ENCODE measurements around the gene KIAA1217. TPM values are rescaled to one million over a fixed set of nuclear protein-coding genes. Genes with fewer than 3 reads are reported as not detected.

The KIAA1217 gene
- total and polyA plus RNA-seq, 2 of the 8 experiments (the other 6 are each of a cell fraction or from before 2014, with no cell fraction given): 4.5 to 15.6 TPM

GRCh38 chr10:24305551-24306506 lies 96.9 kb downstream of the KIAA1217 start:
- H2AK5ac ChIP-seq (ENCODE audit: low read depth, low read length): no peak overlapping the region
- no peak overlapping the region for H3K9ac ChIP-seq (replicated peaks in 1 of 4; ENCODE audit: extremely low read depth in 1 of 4, low read depth in 3 of 4, low read length in 3 of 4)
- no peak overlapping the region for H4K91ac ChIP-seq (replicated peaks; ENCODE audit: insufficient read length, low read length)
- H2BK120ac ChIP-seq (replicated peaks; ENCODE audit: low read depth, low read length): no peak overlapping the region
- ChIA-PET POLR2A (ENCODE audit: partially characterized antibody) (no interaction called here), CTCF (ENCODE audit: partially characterized antibody) (interaction anchor here (0.9 to 2.9 kb wide), 5 partner anchors 8 to 324 kb away, joined by 3 to 18 read pairs (median 4); no protein-coding TSS in a partner anchor)
- FAIRE-seq (no peak), DNase-seq (ENCODE audit: low read depth in 1 of 2, low spot score in 2 of 2) (no peak)
- H4K5ac ChIP-seq (ENCODE audit: insufficient read length, low read depth, low read length): no peak overlapping the region
- TF ChIP-seq RBBP5 (IDR thresholded peaks at IDR 0.05; ENCODE audit: borderline replicate concordance, low read depth, low read length) (no peak), CBX5 (IDR thresholded peaks at IDR 0.05; ENCODE audit: low read depth, low read length) (no peak), HDAC6 (IDR thresholded peaks at IDR 0.05; ENCODE audit: low read depth, low read length) (no peak), KDM4A (IDR thresholded peaks at IDR 0.05; ENCODE audit: low read depth, low read length, severe bottlenecking) (no peak), TAF1 (IDR thresholded peaks at IDR 0.05; ENCODE audit: low read depth, low read length) (no peak), EP300 (IDR thresholded peaks at IDR 0.05; ENCODE audit: borderline replicate concordance in 1 of 2, low read depth in 2 of 2, low read length in 2 of 2) (no peak), SUZ12 (IDR thresholded peaks at IDR 0.05; ENCODE audit: low read length) (no peak), TBP (IDR thresholded peaks at IDR 0.05; ENCODE audit: low read depth, low read length) (no peak), ASH2L (IDR thresholded peaks at IDR 0.05; ENCODE audit: low read length) (no peak), KDM1A (IDR thresholded peaks at IDR 0.05; ENCODE audit: borderline replicate concordance, low read length) (no peak), USF2 (IDR thresholded peaks at IDR 0.05; ENCODE audit: low read length) (no peak)
- H3K9me3 ChIP-seq (ENCODE audit: insufficient read depth in 2 of 2, low read depth in 1 of 2, low read length in 1 of 2): no peaks in the 10 kb centered on the region
- no peaks in the 10 kb centered on the region for H4K20me1 ChIP-seq (replicated peaks in 1 of 2; ENCODE audit: control insufficient read depth in 1 of 2, insufficient read depth in 2 of 2, low read length in 2 of 2)
- H3K4me2 ChIP-seq (ENCODE audit: insufficient read depth in 1 of 2, low read depth in 2 of 2, low read length in 2 of 2): no peak overlapping the region
- H3K4ac ChIP-seq (replicated peaks; ENCODE audit: insufficient read length, low read depth, low read length): no peak overlapping the region
- no peak overlapping the region for H2BK20ac ChIP-seq (ENCODE audit: low read length)
- H2BK5ac ChIP-seq (ENCODE audit: low read depth, low read length): no peak overlapping the region
- WGBS, 2 experiments (ENCODE audit: extremely low coverage in 1 of 2, insufficient coverage in 1 of 2, insufficient read length in 1 of 2, insufficient replicate concordance in 2 of 2, low coverage in 1 of 2, low lambda C conversion rate in 2 of 2, missing lambda C conversion rate in 1 of 2): 93% methylated on average over 8 of the region's 8 CpGs; no CpG with 5 or more reads in 1 of the 2 experiments
- H3K14ac ChIP-seq (ENCODE audit: insufficient read length): no peak overlapping the region
- no peaks in the 10 kb centered on the region for H3K79me1 ChIP-seq (ENCODE audit: low read depth, low read length)
- no peak overlapping the region for H3K56ac ChIP-seq (replicated peaks; ENCODE audit: insufficient read length, low read depth, low read length)
- H3K18ac ChIP-seq (ENCODE audit: extremely low read depth, low read length): no peak overlapping the region
- H3K27ac ChIP-seq (ENCODE audit: low read depth, low read length): no peak overlapping the region
- no peaks in the 10 kb centered on the region for H3K23me2 ChIP-seq (ENCODE audit: low read depth, low read length)
- no peaks in the 10 kb centered on the region for H3K79me2 ChIP-seq (ENCODE audit: control insufficient read depth in 1 of 2, insufficient read depth in 2 of 2, low read length in 2 of 2)
- H3K36me3 ChIP-seq (ENCODE audit: control insufficient read depth in 2 of 4, insufficient read depth in 4 of 4, low read length in 3 of 4): no peaks in the 10 kb centered on the region
- H3K23ac ChIP-seq (ENCODE audit: insufficient read length): no peak overlapping the region
- H4K8ac ChIP-seq (ENCODE audit: extremely low read depth, insufficient read depth, low read length): no peak overlapping the region
- peaks cover 0 to 2% (median 0%) of the 10 kb centered on the region in 4 experiments; a peak in 2 of 7 replicates for H3K4me1 ChIP-seq (replicated peaks in 1 of 4; ENCODE audit: control insufficient read depth in 3 of 4, insufficient read depth in 4 of 4, low read length in 3 of 4)
- no peak overlapping the region for H3K4me3 ChIP-seq (ENCODE audit: extremely low read depth in 1 of 4, insufficient read depth in 2 of 4, low read depth in 3 of 4, low read length in 4 of 4)
- H2BK15ac ChIP-seq (ENCODE audit: low read length): no peak overlapping the region
- no peaks in the 10 kb centered on the region for H3K27me3 ChIP-seq (replicated peaks in 1 of 4; ENCODE audit: control insufficient read depth in 3 of 4, extremely low read depth in 1 of 4, insufficient read depth in 3 of 4, low read length in 3 of 4)
- no peak overlapping the region for H2BK12ac ChIP-seq (ENCODE audit: low read depth, low read length)
- H2AFZ ChIP-seq (ENCODE audit: low read length): no peak overlapping the region

Measured in H1 (cell line).